Activated B cell treated with CpG ODN at 0.5 μM for 24 hours (primary cell): Measurements from ENCODE around the gene BICD1. TPM values are rescaled to one million over a fixed set of nuclear protein-coding genes. Genes with fewer than 3 reads are reported as not detected.

Experiments
- ATAC-seq: fragments of 200-7000 bp; cut with Tn5 transposase; one replicate; pipeline ENCODE4 v1.10.0; 2021; ENCODE audit warnings: low read depth, mild to moderate bottlenecking, moderate library complexity
- CTCF ChIA-PET: fragments of 350-600 bp; sonication (Branson Sonifier 250); formaldehyde crosslinking; loops from one replicate; lab custom pipeline; 2021; ENCODE audit warnings: antibody characterized with exemption; lab: Charles Lee
- POLR2A ChIA-PET: fragments of 350-600 bp; sonication (Branson Sonifier 250); formaldehyde crosslinking; loops from one replicate; lab custom pipeline; 2021; ENCODE audit warnings: antibody characterized with exemption; lab: Charles Lee
- DNase-seq: peaks from one replicate; pipeline ENCODE4 v3.0.0; 2022
- H3K27ac Mint-ChIP-seq: one replicate; pipeline ENCODE4 v1.8.0; 2020; ENCODE audit warnings: mixed read lengths
- H3K27me3 Mint-ChIP-seq: one replicate; pipeline ENCODE4 v1.8.0; 2021; ENCODE audit warnings: mixed read lengths
- H3K36me3 Mint-ChIP-seq: one replicate; pipeline ENCODE4 v1.8.0; 2021; ENCODE audit warnings: low read depth, mixed read lengths
- H3K4me1 Mint-ChIP-seq: one replicate; pipeline ENCODE4 v1.8.0; 2021; ENCODE audit warnings: mixed read lengths
- H3K4me3 Mint-ChIP-seq: one replicate; pipeline ENCODE4 v1.8.0; 2020; ENCODE audit warnings: mild to moderate bottlenecking, mixed read lengths
- H3K9me3 Mint-ChIP-seq: one replicate; pipeline ENCODE4 v1.8.0; 2020; ENCODE audit warnings: mixed read lengths
- CTCF ChIP-seq: fragments of 200-600 bp; IDR thresholded peaks from one replicate; pipeline ENCODE4 v1.8.0; 2022; ENCODE audit warnings: antibody characterized with exemption, mild to moderate bottlenecking
- intact Hi-C: fragments of 100-400 bp; cut with micrococcal nuclease; formaldehyde crosslinking; loops from one replicate; pipeline ENCODE4 v1.15.1; 2024
- total RNA-seq: library from RNA; stranded (reverse); gene quantifications from 2 replicates; pipeline ENCODE4 v1.2.3, GENCODE V29; 2022

Gene BICD1
- total RNA-seq, 1 donor from 2014 or later = 67.6 TPM

- H3K27me3 Mint-ChIP-seq = no peaks in the 10 kb centered on the region
- peaks cover 3% of the 10 kb centered on the region for H3K36me3 Mint-ChIP-seq
- CTCF ChIA-PET = no interaction called here
- peaks cover 20% of the 10 kb centered on the region for H3K4me1 Mint-ChIP-seq
- intact Hi-C loops = no loop called here
- H3K9me3 Mint-ChIP-seq = no peaks in the 10 kb centered on the region
- DNase-seq (no peak), ATAC-seq (no peak)
- H3K4me3 Mint-ChIP-seq = no peak overlapping the region
- TF ChIP-seq CTCF = no peak
- POLR2A ChIA-PET = interaction anchor here (1.3 kb wide), 1 partner anchor 10 kb away, joined by 3 read pairs; no protein-coding TSS in a partner anchor
- H3K27ac Mint-ChIP-seq = no peak overlapping the region
Observed at GRCh38 chr12:32208355-32208754, 101.7 kb downstream of the BICD1 start.

GRCh38 chr12:32211066-32211899 lies 104.6 kb downstream of the BICD1 start:
- ATAC-seq = no peak
- TF ChIP-seq CTCF = no peak
- peaks cover 29% of the 10 kb centered on the region for H3K4me1 Mint-ChIP-seq
- peaks cover 7% of the 10 kb centered on the region for H3K36me3 Mint-ChIP-seq
- CTCF ChIA-PET = no interaction called here
- H3K27me3 Mint-ChIP-seq = no peaks in the 10 kb centered on the region
- no peak overlapping the region for H3K4me3 Mint-ChIP-seq
- no peaks in the 10 kb centered on the region for H3K9me3 Mint-ChIP-seq
- no peak overlapping the region for H3K27ac Mint-ChIP-seq
- no peak for DNase-seq
- intact Hi-C loops = loop anchor here (5.0 kb wide), 1 partner anchor 91 kb away; no protein-coding TSS in a partner anchor
- POLR2A ChIA-PET = no interaction called here

GRCh38 chr12:32211900-32212156 lies 105.2 kb downstream of the BICD1 start:
- ChIA-PET CTCF (no interaction called here), POLR2A (no interaction called here)

GRCh38 chr12:32214723-32215122 lies 108.1 kb downstream of the BICD1 start:
- Mint-ChIP-seq H3K4me3 (no peak overlapping the region), H3K9me3 (no peaks in the 10 kb centered on the region), H3K27ac (no peak overlapping the region), H3K36me3 (peaks cover 30% of the 10 kb centered on the region), H3K4me1 (peaks cover 32% of the 10 kb centered on the region), H3K27me3 (no peaks in the 10 kb centered on the region)
- ATAC-seq (no peak), DNase-seq (no peak)
- intact Hi-C loops = loop anchor here (5.0 kb wide), 1 partner anchor 88 kb away; no protein-coding TSS in a partner anchor
- no peak for TF ChIP-seq CTCF
- ChIA-PET CTCF (no interaction called here), POLR2A (no interaction called here)

More at GRCh38 chr12:32211900-32212156, 105.2 kb downstream of the BICD1 start:
- Mint-ChIP-seq H3K36me3 (peaks cover 12% of the 10 kb centered on the region), H3K9me3 (no peaks in the 10 kb centered on the region), H3K27ac (no peak overlapping the region), H3K27me3 (no peaks in the 10 kb centered on the region), H3K4me3 (no peak overlapping the region), H3K4me1 (peaks cover 29% of the 10 kb centered on the region)
- TF ChIP-seq CTCF = no peak
- ATAC-seq (no peak), DNase-seq (no peak)
- intact Hi-C loops = loop anchor here (5.0 kb wide), 1 partner anchor 90 kb away; no protein-coding TSS in a partner anchor
